Measurements from ENCODE around the gene CDH12.

GRCh38 chr5:21809611-21810010 lies 1043.5 kb downstream of the CDH12 start:
- TF ChIP-seq POLR2AphosphoS5 (IDR thresholded peaks at IDR 0.05; ENCODE audit: low read depth, low read length) (no peak), SIN3A (IDR thresholded peaks at IDR 0.05; ENCODE audit: borderline replicate concordance, insufficient read depth, low read length) (no peak), TAF1 (IDR thresholded peaks at IDR 0.05; ENCODE audit: borderline replicate concordance, insufficient read depth, low read length) (no peak)

All from PFSK-1 (cell line).